ENCODE results near the gene PLS1. TPM values are rescaled to one million over a fixed set of nuclear protein-coding genes. Genes with fewer than 3 reads are reported as not detected.

Gene PLS1
- polyA plus RNA-seq, 1 of the 3 experiments (the other 2 are of a cell fraction): 2.9 TPM

DNA sequence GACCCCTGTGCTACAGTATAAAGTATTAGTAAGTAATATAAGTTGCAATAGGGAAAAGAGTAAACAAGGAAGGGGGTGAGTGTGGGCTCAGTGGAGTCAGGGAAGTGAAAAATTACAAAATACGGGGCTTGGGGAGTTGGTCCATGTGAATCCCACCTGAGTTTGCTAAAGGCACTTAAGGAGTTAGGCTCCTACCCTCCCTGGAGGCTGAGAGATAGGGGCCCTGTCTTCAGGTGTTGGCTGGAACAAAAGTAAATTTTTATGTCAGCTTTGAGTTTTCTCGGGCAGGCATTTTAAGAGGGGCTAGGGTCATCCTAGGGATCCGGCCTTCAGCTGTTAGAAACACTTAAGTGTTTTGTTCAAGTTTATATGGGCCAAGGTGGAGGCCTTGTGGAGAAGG lies 135.9 kb downstream of the PLS1 start:
- H3K4me2 ChIP-seq: no peak overlapping the region

DNA sequence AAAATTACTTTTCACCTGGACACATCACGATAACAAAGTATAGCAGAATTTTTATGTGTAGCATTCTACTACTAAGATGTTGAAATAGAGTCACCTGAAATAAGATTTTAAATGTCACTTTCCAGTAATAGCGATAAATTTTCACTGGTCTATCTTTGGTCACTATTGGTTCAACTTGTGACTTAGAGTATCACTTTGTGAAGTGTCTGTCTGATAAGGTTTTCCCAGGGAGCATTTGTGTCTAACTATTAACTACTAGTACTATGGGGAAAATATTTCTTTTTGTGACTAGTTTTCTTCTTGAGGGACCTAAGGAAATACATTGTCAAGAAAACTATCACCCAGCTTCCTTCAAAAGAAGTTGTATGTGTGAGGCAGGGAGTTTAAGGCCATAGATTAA lies 138.6 kb downstream of the PLS1 start:
- Histone ChIP-seq H3K9ac (no peak overlapping the region), H2AFZ (ENCODE audit: low read depth) (no peak overlapping the region), H4K20me1 (ENCODE audit: insufficient read depth) (no peaks in the 10 kb centered on the region), H3K9me3 (no peaks in the 10 kb centered on the region), H3K36me3 (replicated peaks in 1 of 2; ENCODE audit: control insufficient read depth in 1 of 2, insufficient read depth in 2 of 2, low read length in 1 of 2) (peaks cover 4 to 5% of the 10 kb centered on the region in 2 experiments), H3K4me2 (no peak overlapping the region), H3K79me2 (ENCODE audit: insufficient read depth) (peaks cover 31% of the 10 kb centered on the region; the same call in 1 of the 2 replicates), H3K9me2 (no peaks in the 10 kb centered on the region), H3F3A (replicated peaks; ENCODE audit: insufficient read depth) (no peaks in the 10 kb centered on the region), H3K27me3 (ENCODE audit: insufficient read depth) (no peaks in the 10 kb centered on the region), H3K4me1 (ENCODE audit: control insufficient read depth in 1 of 2, insufficient read depth in 2 of 2, low read depth in 1 of 2, low read length in 1 of 2) (peaks cover 0 to 7% of the 10 kb centered on the region in 2 experiments; a peak in 2 of 4 replicates), H3K27ac (ENCODE audit: low read depth in 2 of 2, low read length in 1 of 2) (no peak overlapping the region), H3K4me3 (ENCODE audit: low read depth in 2 of 2, low read length in 1 of 2) (no peak overlapping the region)
- TF ChIP-seq JUND (IDR thresholded peaks at IDR 0.05) (no peak), EP300 (IDR thresholded peaks at IDR 0.05; ENCODE audit: borderline replicate concordance in 1 of 2, low read depth in 1 of 2, low read length in 1 of 2) (no peak), MEF2A (IDR thresholded peaks at IDR 0.05; ENCODE audit: borderline replicate concordance, low read depth) (no peak), NRF1 (IDR thresholded peaks at IDR 0.05; ENCODE audit: low read depth, low read length) (no peak), YY1 (IDR thresholded peaks at IDR 0.05; ENCODE audit: low read depth) (no peak), ELF1 (IDR thresholded peaks at IDR 0.05) (no peak), RCOR1 (IDR thresholded peaks at IDR 0.05; ENCODE audit: low read length) (no peak), FOSL2 (IDR thresholded peaks at IDR 0.05; ENCODE audit: borderline replicate concordance, low read depth) (no peak), FOXJ3 (CRISPR knock-in tag; IDR thresholded peaks at IDR 0.05) (no peak), NFIC (IDR thresholded peaks at IDR 0.05; ENCODE audit: borderline replicate concordance) (no peak), SMC3 (IDR thresholded peaks at IDR 0.05; ENCODE audit: low read depth, low read length) (no peak), MXI1 (IDR thresholded peaks at IDR 0.05; ENCODE audit: low read depth, low read length) (no peak)
- TF ChIP-seq, protein P1, sequence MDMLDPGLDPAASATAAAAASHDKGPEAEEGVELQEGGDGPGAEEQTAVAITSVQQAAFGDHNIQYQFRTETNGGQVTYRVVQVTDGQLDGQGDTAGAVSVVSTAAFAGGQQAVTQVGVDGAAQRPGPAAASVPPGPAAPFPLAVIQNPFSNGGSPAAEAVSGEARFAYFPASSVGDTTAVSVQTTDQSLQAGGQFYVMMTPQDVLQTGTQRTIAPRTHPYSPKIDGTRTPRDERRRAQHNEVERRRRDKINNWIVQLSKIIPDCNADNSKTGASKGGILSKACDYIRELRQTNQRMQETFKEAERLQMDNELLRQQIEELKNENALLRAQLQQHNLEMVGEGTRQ (IDR thresholded peaks at IDR 0.05; ENCODE audit: borderline replicate concordance, low read depth, low read length): no peak
- TF ChIP-seq, protein P2, sequence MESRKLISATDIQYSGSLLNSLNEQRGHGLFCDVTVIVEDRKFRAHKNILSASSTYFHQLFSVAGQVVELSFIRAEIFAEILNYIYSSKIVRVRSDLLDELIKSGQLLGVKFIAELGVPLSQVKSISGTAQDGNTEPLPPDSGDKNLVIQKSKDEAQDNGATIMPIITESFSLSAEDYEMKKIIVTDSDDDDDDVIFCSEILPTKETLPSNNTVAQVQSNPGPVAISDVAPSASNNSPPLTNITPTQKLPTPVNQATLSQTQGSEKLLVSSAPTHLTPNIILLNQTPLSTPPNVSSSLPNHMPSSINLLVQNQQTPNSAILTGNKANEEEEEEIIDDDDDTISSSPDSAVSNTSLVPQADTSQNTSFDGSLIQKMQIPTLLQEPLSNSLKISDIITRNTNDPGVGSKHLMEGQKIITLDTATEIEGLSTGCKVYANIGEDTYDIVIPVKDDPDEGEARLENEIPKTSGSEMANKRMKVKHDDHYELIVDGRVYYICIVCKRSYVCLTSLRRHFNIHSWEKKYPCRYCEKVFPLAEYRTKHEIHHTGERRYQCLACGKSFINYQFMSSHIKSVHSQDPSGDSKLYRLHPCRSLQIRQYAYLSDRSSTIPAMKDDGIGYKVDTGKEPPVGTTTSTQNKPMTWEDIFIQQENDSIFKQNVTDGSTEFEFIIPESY (IDR thresholded peaks at IDR 0.05; ENCODE audit: borderline replicate concordance, low read depth): no peak
- TF ChIP-seq, protein P3, sequence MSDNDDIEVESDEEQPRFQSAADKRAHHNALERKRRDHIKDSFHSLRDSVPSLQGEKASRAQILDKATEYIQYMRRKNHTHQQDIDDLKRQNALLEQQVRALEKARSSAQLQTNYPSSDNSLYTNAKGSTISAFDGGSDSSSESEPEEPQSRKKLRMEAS (IDR thresholded peaks at IDR 0.05; ENCODE audit: low read depth): no peak
- TF ChIP-seq, protein P4, sequence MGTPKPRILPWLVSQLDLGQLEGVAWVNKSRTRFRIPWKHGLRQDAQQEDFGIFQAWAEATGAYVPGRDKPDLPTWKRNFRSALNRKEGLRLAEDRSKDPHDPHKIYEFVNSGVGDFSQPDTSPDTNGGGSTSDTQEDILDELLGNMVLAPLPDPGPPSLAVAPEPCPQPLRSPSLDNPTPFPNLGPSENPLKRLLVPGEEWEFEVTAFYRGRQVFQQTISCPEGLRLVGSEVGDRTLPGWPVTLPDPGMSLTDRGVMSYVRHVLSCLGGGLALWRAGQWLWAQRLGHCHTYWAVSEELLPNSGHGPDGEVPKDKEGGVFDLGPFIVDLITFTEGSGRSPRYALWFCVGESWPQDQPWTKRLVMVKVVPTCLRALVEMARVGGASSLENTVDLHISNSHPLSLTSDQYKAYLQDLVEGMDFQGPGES (IDR thresholded peaks at IDR 0.05; ENCODE audit: low read depth, low read length): no peak
- no peak for DNase-seq
- ChIA-PET POLR2A (no interaction called here), CTCF (no interaction called here)
- 100% methylated on average over 2 of the region's 2 CpGs for WGBS (ENCODE audit: low lambda C conversion rate)

More for the DNA sequence above, 135.9 kb downstream of the PLS1 start:
- Histone ChIP-seq H4K20me1 (ENCODE audit: insufficient read depth) (no peaks in the 10 kb centered on the region), H3K27me3 (ENCODE audit: insufficient read depth) (no peaks in the 10 kb centered on the region), H3K4me3 (ENCODE audit: low read depth in 2 of 2, low read length in 1 of 2) (no peak overlapping the region), H3K9ac (no peak overlapping the region), H3F3A (replicated peaks; ENCODE audit: insufficient read depth) (no peaks in the 10 kb centered on the region), H3K36me3 (replicated peaks in 1 of 2; ENCODE audit: control insufficient read depth in 1 of 2, insufficient read depth in 2 of 2, low read length in 1 of 2) (peaks cover 9 to 12% of the 10 kb centered on the region in 2 experiments), H3K79me2 (ENCODE audit: insufficient read depth) (peaks cover 49% of the 10 kb centered on the region; the same call in 1 of the 2 replicates), H2AFZ (ENCODE audit: low read depth) (no peak overlapping the region), H3K9me2 (no peaks in the 10 kb centered on the region), H3K9me3 (no peaks in the 10 kb centered on the region), H3K4me1 (ENCODE audit: control insufficient read depth in 1 of 2, insufficient read depth in 2 of 2, low read depth in 1 of 2, low read length in 1 of 2) (peaks cover 0 to 7% of the 10 kb centered on the region in 2 experiments; a peak in 2 of 4 replicates), H3K27ac (ENCODE audit: low read depth in 2 of 2, low read length in 1 of 2) (no peak overlapping the region)
- ChIA-PET CTCF (interaction anchor here (1.2 kb wide), 1 partner anchor 96 kb away, joined by 3 read pairs; no protein-coding TSS in a partner anchor), POLR2A (no interaction called here)
- 93% methylated on average over 3 of the region's 3 CpGs for WGBS (ENCODE audit: low lambda C conversion rate)
- TF ChIP-seq, protein P5, sequence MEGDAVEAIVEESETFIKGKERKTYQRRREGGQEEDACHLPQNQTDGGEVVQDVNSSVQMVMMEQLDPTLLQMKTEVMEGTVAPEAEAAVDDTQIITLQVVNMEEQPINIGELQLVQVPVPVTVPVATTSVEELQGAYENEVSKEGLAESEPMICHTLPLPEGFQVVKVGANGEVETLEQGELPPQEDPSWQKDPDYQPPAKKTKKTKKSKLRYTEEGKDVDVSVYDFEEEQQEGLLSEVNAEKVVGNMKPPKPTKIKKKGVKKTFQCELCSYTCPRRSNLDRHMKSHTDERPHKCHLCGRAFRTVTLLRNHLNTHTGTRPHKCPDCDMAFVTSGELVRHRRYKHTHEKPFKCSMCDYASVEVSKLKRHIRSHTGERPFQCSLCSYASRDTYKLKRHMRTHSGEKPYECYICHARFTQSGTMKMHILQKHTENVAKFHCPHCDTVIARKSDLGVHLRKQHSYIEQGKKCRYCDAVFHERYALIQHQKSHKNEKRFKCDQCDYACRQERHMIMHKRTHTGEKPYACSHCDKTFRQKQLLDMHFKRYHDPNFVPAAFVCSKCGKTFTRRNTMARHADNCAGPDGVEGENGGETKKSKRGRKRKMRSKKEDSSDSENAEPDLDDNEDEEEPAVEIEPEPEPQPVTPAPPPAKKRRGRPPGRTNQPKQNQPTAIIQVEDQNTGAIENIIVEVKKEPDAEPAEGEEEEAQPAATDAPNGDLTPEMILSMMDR (IDR thresholded peaks at IDR 0.05): no peak
- TF ChIP-seq YY1 (IDR thresholded peaks at IDR 0.05; ENCODE audit: low read depth): no peak
- no peak for TF ChIP-seq RAD21 (IDR thresholded peaks at IDR 0.05; ENCODE audit: low read length)
- TF ChIP-seq FOXM1 (IDR thresholded peaks at IDR 0.05; ENCODE audit: low read depth): no peak
- no peak for TF ChIP-seq RXRA (IDR thresholded peaks at IDR 0.05; ENCODE audit: borderline replicate concordance, low read depth)
- no peak for DNase-seq

All from SK-N-SH (cell line).